Fibroblast of pulmonary artery (primary cell): ENCODE results near the gene ZNF532.
A peak's percentile ranks its signal among the peaks of the same experiment; 100 is the strongest.
"Not testable (repeated sequence)": the region's sequence is repeated elsewhere in the genome, so short reads cannot be mapped to it uniquely, and the experiment has no call there.

ENCODE experiments used
- DNase-seq: peaks from one replicate; pipeline ENCODE4 v3.0.0-alpha.2; 2010; ENCODE audit warnings: low read depth
- H3K4me3 ChIP-seq: replicated peaks from 2 replicates; pipeline ENCODE4 v1.5.1; 2011; ENCODE audit warnings: low read depth, mild to moderate bottlenecking, control low read depth, low read length, moderate library complexity
- TF ChIP-seq, protein P1 (sequence below): IDR thresholded peaks from 2 replicates; pipeline ENCODE4 v1.5.1; 2011; ENCODE audit warnings: mild to moderate bottlenecking, control low read depth, low read length, inconsistent platforms; ENCODE audit errors: missing control alignments

Gene ZNF532

DNA sequence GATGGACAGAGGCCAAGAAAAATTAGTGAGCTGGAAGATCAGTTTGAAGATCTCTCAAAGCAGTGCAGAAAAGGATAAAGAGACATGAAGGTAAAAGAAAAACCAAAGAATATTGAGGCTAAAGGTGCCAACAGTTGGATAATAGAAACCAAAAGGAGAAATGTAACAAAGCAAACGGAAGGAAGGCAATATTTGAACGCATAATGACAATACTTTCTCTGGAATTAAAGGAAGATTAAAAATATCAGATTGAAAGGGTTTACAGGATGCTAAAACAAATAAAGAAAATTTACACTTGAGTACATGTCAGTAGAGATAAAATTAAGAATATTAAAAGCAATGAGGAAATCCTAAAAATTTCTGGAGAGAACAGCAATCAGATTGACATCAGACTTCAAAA lies 149.1 kb downstream of the ZNF532 start:
- no peak for DNase-seq
- TF ChIP-seq, protein P1, sequence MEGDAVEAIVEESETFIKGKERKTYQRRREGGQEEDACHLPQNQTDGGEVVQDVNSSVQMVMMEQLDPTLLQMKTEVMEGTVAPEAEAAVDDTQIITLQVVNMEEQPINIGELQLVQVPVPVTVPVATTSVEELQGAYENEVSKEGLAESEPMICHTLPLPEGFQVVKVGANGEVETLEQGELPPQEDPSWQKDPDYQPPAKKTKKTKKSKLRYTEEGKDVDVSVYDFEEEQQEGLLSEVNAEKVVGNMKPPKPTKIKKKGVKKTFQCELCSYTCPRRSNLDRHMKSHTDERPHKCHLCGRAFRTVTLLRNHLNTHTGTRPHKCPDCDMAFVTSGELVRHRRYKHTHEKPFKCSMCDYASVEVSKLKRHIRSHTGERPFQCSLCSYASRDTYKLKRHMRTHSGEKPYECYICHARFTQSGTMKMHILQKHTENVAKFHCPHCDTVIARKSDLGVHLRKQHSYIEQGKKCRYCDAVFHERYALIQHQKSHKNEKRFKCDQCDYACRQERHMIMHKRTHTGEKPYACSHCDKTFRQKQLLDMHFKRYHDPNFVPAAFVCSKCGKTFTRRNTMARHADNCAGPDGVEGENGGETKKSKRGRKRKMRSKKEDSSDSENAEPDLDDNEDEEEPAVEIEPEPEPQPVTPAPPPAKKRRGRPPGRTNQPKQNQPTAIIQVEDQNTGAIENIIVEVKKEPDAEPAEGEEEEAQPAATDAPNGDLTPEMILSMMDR, result no peak
- no peak overlapping the region for H3K4me3 ChIP-seq

DNA sequence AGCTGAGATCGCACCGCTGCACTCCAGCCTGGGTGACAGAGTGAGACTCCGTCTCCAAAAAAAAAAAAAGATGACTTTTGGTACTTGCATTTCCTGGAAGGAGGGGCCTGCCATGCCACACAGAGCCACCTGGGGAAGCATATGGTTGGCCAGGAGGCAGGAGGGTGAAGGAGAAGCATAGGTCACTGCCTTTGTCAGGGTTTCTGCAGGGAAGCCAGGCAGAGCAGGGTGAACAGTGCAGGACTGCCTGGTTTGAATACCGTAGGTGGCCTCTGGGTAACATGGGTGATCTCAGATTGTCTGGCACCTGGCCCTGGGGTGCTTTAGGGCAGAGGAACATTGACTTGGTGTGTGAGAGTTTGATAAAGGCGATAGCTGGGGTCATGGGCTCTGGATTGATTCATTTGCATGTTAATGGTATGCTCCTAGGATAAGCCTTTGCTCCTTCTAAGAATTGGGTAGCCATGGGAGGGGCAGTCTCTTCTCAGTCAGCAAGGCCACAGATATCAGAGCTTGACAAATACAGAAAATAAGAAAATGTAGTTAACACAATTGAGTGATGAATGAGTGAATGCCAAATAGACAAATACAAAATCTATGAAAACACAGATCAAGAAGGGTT lies 151.0 kb downstream of the ZNF532 start:
- TF ChIP-seq, protein P1, result no peak
- H3K4me3 ChIP-seq, result no peak overlapping the region
- no peak for DNase-seq

DNA sequence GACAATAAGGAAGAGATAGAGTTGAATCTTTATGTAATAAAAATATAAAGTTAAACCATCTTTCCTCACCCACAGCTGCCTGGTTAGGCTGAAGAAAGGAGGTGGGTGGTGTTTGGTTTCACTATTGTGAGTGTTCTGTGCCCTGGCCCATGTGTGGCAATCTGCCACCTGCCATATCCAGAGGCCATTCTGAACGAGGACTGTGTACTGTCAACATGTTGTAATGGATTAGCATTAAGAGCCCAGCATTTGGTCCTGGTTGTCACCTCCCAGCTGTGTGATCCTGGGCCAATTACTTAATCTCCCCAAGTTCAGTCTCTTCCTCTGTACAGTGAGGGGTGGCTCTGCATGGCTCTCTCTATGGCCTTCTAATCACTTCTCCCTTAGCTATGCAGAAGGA lies 156.8 kb downstream of the ZNF532 start:
- no peak overlapping the region for H3K4me3 ChIP-seq
- TF ChIP-seq, protein P1, result no peak
- DNase-seq, result no peak

DNA sequence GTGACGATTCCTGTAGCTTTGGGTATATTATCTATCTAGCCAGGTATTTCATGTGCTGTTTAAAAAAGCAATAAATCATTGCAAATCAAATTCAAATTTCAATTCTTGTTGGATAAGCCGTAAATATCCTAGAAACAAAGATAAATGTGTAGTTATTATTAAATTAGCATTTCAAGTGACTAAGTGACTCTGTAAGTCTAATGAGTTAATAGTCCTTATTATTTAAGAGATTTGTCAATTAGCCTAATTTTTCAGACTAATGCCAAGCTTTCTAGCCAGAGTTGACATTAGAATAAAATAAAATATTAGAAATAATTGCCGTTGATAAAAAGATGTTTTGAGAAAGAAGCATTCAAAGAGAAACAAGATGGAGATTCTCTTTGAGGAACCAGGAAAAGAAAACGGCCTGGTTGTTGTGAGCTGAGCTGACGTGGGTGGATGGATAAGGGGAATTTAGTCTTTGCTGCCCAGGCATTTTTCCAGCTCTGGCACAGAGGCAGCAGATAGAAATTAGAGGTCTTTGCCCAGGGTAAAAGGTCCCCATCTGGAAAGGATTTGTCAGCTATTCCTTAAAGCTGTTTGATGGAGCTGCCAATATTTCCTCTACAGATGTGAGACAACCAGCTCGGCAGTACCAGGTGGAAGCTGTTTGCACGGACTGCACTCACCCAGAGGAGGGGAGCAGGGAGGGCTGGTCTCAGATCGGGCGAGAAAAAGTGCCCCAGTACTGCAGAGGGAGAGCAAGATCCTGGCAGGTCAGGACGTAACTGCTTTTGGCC lies 157.7 kb downstream of the ZNF532 start:
- no peak overlapping the region for H3K4me3 ChIP-seq
- peak; percentile 38 for DNase-seq
- TF ChIP-seq, protein P1, result no peak

DNA sequence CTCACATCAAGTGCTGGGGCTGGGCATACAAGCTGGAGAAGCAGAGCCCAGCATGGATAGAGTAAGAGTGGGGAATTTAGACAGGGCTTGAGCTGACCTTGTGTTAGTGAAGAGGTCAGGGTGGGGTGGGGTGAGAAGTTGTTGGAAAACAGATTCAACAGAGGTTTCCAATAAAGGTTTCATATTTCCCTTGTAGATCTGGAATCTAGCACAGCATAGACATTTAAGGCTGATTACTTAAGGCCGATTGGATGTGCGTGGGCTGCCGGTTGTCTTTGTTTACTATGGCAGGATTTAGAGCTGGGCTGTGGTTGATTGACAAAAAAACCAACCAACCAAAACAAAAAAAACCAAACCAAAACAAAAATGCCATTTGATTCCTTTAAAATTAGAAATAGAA lies 160.2 kb downstream of the ZNF532 start:
- DNase-seq, result peak; percentile 72
- TF ChIP-seq, protein P1, result no peak
- H3K4me3 ChIP-seq, result no peak overlapping the region

DNA sequence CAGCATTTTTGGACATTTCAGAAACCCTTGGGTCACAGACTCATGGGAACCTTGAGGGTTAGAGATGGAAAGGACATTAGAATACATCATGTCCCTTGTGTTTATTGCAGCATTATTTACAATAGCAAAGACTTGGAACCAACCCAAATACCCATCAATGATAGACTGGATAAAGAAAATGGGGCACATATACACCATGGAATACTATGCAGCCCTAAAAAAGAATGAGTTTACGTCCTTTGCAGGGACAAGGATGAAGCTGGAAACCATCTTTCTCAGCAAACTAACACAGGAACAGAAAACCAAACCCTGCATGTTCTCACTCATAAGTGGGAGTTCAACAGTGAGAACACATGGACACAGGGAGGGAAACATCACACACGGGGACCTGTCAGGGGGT lies 160.9 kb downstream of the ZNF532 start:
- DNase-seq, H3K4me3 ChIP-seq: not testable (repeated sequence)

DNA sequence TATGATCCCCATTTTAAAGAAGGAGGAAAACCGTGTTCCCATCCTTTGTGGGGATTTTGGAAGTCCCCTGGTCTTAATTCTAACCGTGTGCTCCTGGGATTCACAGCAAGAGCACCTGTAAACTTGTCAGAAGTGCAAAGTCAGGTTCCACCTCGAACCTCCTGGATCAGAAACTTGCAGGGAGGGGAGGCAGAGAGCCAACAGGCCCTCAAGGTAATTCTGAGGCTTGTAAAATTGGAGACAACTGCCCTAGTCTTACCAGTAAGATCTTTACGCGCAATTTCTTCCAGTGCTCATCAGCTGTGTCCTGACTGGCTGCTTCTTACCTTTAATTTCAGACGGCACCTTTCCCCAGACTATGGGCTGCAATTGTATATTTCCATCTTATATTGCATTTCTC lies 161.7 kb downstream of the ZNF532 start:
- no peak overlapping the region for H3K4me3 ChIP-seq
- DNase-seq, result no peak
- TF ChIP-seq, protein P1, result no peak
